ENCODE measurements around the gene COL23A1.

- no peak for TF ChIP-seq POLR2AphosphoS5 (IDR thresholded peaks at IDR 0.05; ENCODE audit: low read depth, low read length)
- TF ChIP-seq SRF (IDR thresholded peaks at IDR 0.05; ENCODE audit: low read depth, low read length): no peak
- no peak for TF ChIP-seq POLR2A (IDR thresholded peaks at IDR 0.05; ENCODE audit: control extremely low read depth in 1 of 2, low read depth in 2 of 2, low read length in 2 of 2)
Measured at GRCh38 chr5:178479261-178479660, 110.9 kb downstream of the COL23A1 start.

Measured in H1 (cell line).